MM.1S (cell line): ENCODE data around the gene ZBTB46.

Experiments
- DNase-seq: peaks from one replicate; pipeline ENCODE4 v3.0.0-alpha.2; 2015
- H2AFZ ChIP-seq: fragments of 300-600 bp; sonication (generic); 2 replicates; pipeline ENCODE4 v1.6.0; 2016; ENCODE audit warnings: antibody characterized with exemption, low read length
- H3F3A ChIP-seq: fragments of 300-600 bp; sonication (generic); 2 replicates; pipeline ENCODE4 v1.6.1; 2016; ENCODE audit warnings: mild to moderate bottlenecking, antibody characterized with exemption, low read length, moderate library complexity, mixed read lengths; ENCODE audit not compliant: insufficient read depth
- H3K27ac ChIP-seq: fragments of 300-600 bp; sonication (generic); 2 replicates; pipeline ENCODE4 v1.5.1; 2016; ENCODE audit warnings: mild to moderate bottlenecking, low read length
- H3K27me3 ChIP-seq: fragments of 300-600 bp; sonication (generic); replicated peaks from 2 replicates; pipeline ENCODE4 v1.6.0; 2016; ENCODE audit warnings: low read length; ENCODE audit not compliant: insufficient read depth
- H3K36me3 ChIP-seq: fragments of 300-600 bp; sonication (generic); replicated peaks from 2 replicates; pipeline ENCODE4 v1.6.1; 2016; ENCODE audit warnings: mild to moderate bottlenecking, low read length, mixed read lengths; ENCODE audit not compliant: insufficient read depth
- H3K4me1 ChIP-seq: fragments of 300-600 bp; sonication (generic); 2 replicates; pipeline ENCODE4 v1.6.1; 2016; ENCODE audit warnings: low read length, mixed read lengths
- H3K4me2 ChIP-seq: fragments of 300-600 bp; sonication (generic); 2 replicates; pipeline ENCODE4 v1.6.0; 2016; ENCODE audit warnings: low read depth, low read length
- H3K4me3 ChIP-seq: fragments of 300-600 bp; sonication (generic); 2 replicates; pipeline ENCODE4 v1.5.1; 2016; ENCODE audit warnings: low read length, mixed read lengths
- H3K79me2 ChIP-seq: fragments of 300-600 bp; sonication (generic); 2 replicates; pipeline ENCODE4 v1.6.1; 2016; ENCODE audit warnings: mixed run types, low read length, mixed read lengths
- H3K9ac ChIP-seq: fragments of 300-600 bp; sonication (generic); 2 replicates; pipeline ENCODE4 v1.6.1; 2016; ENCODE audit warnings: low read length, mixed read lengths
- H3K9me2 ChIP-seq: fragments of 300-600 bp; sonication (generic); replicated peaks from 2 replicates; pipeline ENCODE4 v1.6.1; 2016; ENCODE audit warnings: mild to moderate bottlenecking, low read length, mixed read lengths; ENCODE audit not compliant: insufficient read depth
- H3K9me3 ChIP-seq: fragments of 300-600 bp; sonication (generic); replicated peaks from 2 replicates; pipeline ENCODE4 v1.6.1; 2016; ENCODE audit warnings: mild to moderate bottlenecking, low read length, mixed read lengths; ENCODE audit not compliant: insufficient read depth
- H4K20me1 ChIP-seq: fragments of 300-600 bp; sonication (generic); 2 replicates; pipeline ENCODE4 v1.6.1; 2016; ENCODE audit warnings: mild to moderate bottlenecking, low read length, moderate library complexity, mixed read lengths; ENCODE audit not compliant: insufficient read depth
- CTCF ChIP-seq: fragments of 300-600 bp; sonication (generic); IDR thresholded peaks from 2 replicates; pipeline ENCODE4 v1.5.1; 2016; ENCODE audit warnings: antibody characterized with exemption, low read length, mixed read lengths
- EZH2 ChIP-seq: fragments of 300-600 bp; sonication (generic); optimal IDR thresholded peaks from 2 replicates; pipeline ENCODE3; 2017; ENCODE audit warnings: low read depth, mild to moderate bottlenecking, antibody characterized with exemption, low read length, mixed read lengths
- EZH2phosphoT487 ChIP-seq: fragments of 300-600 bp; sonication (generic); IDR thresholded peaks from 2 replicates; pipeline ENCODE4 v1.6.1; 2018; ENCODE audit warnings: antibody characterized with exemption, low read length

The ZBTB46 gene

DNA sequence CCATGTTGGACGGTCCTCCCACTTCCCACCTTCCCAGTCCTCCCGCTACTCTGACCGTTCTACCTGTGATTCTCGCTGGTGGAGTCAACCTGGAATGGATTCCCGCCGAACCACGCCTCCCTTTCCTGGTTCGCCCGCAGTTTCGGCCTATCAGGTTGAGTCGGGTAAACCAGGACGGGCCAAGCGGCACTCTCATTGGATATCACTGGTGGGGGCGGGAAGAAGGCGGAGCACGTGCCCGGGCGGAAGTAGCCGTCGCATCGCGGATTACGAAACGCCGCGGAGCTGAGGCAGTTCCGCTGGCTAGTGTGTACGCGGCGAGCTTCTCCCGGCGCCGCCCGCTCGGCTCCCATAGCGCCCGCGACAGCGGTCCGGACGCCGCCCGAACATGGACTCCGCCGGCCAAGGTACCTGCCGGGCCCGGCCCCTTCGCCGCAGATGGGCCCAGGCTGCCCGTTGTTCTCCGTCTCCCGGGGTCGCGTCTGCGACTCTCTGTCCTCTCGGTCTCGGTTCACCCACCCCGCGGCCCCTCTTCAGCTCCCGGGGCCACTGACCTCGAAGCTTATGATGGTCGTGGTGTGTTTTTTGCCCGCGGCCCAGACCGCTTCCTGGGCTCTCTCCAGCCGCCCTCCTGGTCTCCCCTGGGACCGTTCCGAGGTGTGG is 34.0 kb upstream of the ZBTB46 start, which contains the start of gene TPD52L2:
TPD52L2 (plus strand) TSS at position 293 of the 663 bp plus-strand sequence; CDS start at position 389, 96 bp downstream.
- TF ChIP-seq EZH2phosphoT487: no peak
- TF ChIP-seq EZH2: no peak
- no peak for TF ChIP-seq CTCF
- peak within 1 kb of the TSS; percentile 91 for H2AFZ ChIP-seq
- H3K79me2 ChIP-seq: peaks cover 56% of the 10 kb centered on the region

DNA sequence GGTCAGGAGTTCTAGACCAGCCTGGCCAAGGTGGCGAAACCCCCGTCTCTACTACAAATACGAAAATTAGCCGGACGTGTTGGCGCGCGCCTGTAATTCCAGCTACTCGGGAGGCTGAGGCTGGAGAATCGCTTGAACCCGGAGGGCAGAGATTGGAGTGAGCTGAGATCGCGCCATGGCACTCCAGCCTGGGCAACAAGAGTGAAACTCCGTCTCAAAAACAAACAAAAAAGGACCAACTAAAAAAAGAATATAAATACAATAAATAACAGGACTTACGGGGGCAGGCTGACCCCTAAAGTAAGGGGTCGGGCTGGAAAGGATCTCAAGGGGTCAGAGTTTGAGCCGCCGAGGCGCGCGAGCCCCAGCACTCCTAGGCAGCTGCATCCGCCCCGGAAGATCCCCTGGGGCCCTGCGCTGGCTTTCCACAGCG is 33.5 kb upstream of the ZBTB46 start:
- peak overlapping the region; percentile 96 for H3K4me2 ChIP-seq
- H2AFZ ChIP-seq: peak overlapping the region; percentile 59
- peaks cover 20% of the 10 kb centered on the region; the same call in 1 of the 2 replicates for H3F3A ChIP-seq
- no peaks in the 10 kb centered on the region for H3K27me3 ChIP-seq
- H3K9me2 ChIP-seq: no peaks in the 10 kb centered on the region
- peaks cover 8% of the 10 kb centered on the region for H3K4me1 ChIP-seq
- H3K79me2 ChIP-seq: peaks cover 53% of the 10 kb centered on the region
- H3K36me3 ChIP-seq: 0 out of 2 replicates have a peak, but pooled peaks cover 2% of the 10 kb centered on the region
- no peaks in the 10 kb centered on the region for H3K9me3 ChIP-seq
- peak overlapping the region; percentile 63 for H3K9ac ChIP-seq
- peak; percentile 14 for DNase-seq
- H4K20me1 ChIP-seq: no peaks in the 10 kb centered on the region
- H3K27ac ChIP-seq: peak overlapping the region; percentile 70; the same call in 1 of the 2 replicates
- peak overlapping the region; percentile 92 for H3K4me3 ChIP-seq
- no peak for TF ChIP-seq CTCF
- no peak for TF ChIP-seq EZH2phosphoT487
- no peak for TF ChIP-seq EZH2

More for the DNA sequence above, 34.0 kb upstream of the ZBTB46 start, which contains the start of gene TPD52L2:
- Histone ChIP-seq H3K4me1 (peaks cover 8% of the 10 kb centered on the region), H3K9me3 (no peaks in the 10 kb centered on the region), H3K4me2 (peak within 1 kb of the TSS; percentile 96), H4K20me1 (no peaks in the 10 kb centered on the region), H3K27me3 (no peaks in the 10 kb centered on the region), H3K36me3 (0 out of 2 replicates have a peak, but pooled peaks cover 2% of the 10 kb centered on the region), H3K9me2 (no peaks in the 10 kb centered on the region), H3K27ac (peak within 1 kb of the TSS; percentile 70), H3K9ac (peak within 1 kb of the TSS; percentile 87), H3K4me3 (peak within 1 kb of the TSS; percentile 92), H3F3A (peaks cover 20% of the 10 kb centered on the region; the same call in 1 of the 2 replicates)
- DNase-seq: peak; percentile 98

DNA sequence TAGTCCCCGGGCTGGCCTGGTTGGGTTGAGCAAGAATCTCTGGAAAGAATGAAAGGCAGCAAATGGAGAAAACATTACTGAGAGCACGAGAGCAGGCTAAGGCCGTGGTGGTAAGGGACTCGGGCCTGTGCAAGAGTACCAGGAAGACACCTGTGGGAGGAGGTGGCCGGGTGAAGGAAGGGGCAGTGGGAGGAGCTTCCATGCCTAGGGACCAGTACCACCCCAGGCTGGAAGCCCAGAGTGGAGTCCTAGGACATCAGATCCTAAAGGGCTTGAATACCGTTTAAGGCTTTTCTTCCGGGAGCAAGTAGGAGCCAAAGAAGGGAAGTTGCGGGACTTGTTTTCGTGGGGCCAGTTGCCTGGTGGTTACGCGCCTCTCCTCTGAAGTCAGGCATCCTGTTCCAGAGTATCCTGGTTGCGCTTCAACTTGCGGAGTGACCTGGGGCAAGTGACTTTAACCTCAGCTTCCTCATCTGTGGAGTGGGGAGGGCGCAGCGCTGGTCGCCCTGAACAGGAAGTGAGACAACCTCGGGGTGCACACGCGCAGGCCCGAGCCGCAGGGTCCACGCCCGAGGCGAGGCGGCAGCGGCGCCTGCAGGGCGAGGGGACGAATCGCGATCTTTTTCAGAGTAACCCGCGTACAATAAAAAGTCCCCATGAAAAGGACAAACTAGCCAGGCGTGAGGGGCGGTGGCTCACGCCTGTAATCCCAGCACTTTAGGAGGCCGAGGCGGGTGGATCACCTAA is 32.9 kb upstream of the ZBTB46 start:
- H3K27ac ChIP-seq: peak overlapping the region; percentile 70
- H3K9me2 ChIP-seq: no peaks in the 10 kb centered on the region
- peaks cover 20% of the 10 kb centered on the region; the same call in 1 of the 2 replicates for H3F3A ChIP-seq
- H3K4me3 ChIP-seq: peak overlapping the region; percentile 92
- 0 out of 2 replicates have a peak, but pooled peaks cover 2% of the 10 kb centered on the region for H3K27me3 ChIP-seq
- peak overlapping the region; percentile 59 for H2AFZ ChIP-seq
- no peaks in the 10 kb centered on the region for H3K9me3 ChIP-seq
- H4K20me1 ChIP-seq: no peaks in the 10 kb centered on the region
- peaks cover 47% of the 10 kb centered on the region for H3K79me2 ChIP-seq
- H3K9ac ChIP-seq: peak overlapping the region; percentile 63
- peaks cover 8% of the 10 kb centered on the region for H3K4me1 ChIP-seq
- H3K4me2 ChIP-seq: peak overlapping the region; percentile 96
- H3K36me3 ChIP-seq: 0 out of 2 replicates have a peak, but pooled peaks cover 2% of the 10 kb centered on the region
- DNase-seq: peak; percentile 90
- TF ChIP-seq EZH2: no peak
- peak; percentile 75 for TF ChIP-seq CTCF
